ELR (cell line): Measurements from ENCODE around the gene CD180.

Source experiments
- DNase-seq: peaks from one replicate; pipeline ENCODE4 v3.0.0-alpha.2; 2015; ENCODE audit warnings: low read depth

The CD180 gene

DNA sequence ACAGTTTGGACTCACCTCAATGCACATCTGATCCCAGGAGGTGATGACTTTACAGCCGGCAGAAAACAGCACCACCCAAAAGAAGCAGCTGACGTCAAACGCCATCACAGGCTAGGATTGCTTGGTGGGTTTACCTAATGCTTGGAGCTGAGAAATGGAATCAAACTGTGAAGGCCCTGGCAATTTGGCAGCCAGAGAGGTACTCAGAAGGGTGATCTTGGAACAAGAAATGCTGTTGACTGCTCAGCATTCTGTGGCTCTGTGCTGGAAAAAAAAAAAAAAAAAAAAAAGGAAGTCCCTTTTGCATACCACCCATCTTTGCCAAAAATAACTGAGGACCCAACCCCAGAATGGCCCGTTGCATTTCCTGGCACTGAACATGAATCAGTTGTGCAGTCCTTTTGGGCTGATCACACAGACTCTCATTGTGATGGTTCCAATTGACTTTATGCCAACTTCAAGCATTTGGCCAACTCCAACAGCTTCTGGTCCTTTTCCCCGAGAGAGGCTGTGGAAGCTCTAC is at the start of gene CD180:
TSS of gene CD180 (minus strand) at position 263 of the 523 bp plus-strand sequence. CDS start at position 105, 158 bp downstream.
- no peak for DNase-seq

DNA sequence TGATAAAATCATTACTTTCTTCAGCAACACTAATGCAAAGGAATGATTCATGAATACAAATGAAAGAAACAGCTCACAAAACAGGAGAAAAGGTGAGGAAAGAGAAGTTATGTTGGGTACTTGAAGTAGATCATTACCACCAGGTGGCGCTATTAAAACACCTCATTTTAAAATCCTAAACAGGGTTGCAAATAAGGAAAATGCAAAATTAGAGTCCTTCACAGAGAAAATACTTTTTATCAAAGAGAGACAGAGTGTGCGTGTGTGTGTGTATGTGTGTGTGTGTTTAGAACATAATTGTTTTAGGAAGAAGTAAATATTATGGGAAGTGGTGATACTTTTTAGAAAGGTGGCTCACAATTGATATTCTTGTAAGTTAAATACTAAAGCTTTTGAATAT is 49.5 kb upstream of the CD180 start:
- DNase-seq, result peak; percentile 73

DNA sequence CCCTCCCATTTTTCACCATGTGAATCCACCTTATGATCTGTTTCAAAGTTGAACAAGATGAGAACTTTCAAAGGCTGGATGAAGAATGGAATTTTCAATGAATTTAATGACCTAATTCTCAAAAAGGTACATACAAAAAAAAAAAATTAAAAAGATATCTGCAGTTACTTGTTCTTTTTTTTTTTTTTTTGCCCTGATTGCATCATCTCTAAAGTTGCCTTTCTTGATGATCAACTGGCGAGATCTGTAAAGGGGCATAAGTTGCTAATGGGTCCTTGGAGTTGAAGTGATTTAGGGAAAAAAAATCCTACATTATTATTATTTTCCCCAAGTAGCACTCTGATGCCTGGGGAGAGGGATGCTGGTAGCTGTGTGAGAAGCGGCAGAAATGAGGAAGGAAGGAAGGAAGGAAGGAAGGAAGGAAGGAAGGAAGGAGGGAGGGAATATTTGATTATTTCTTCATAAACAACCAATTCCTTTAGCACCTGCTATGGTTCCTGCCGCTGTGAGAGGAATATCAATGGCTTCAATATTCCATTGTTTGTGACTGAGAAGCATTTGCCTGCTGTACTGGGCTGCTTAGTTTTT is 48.8 kb upstream of the CD180 start:
- DNase-seq, result no peak

DNA sequence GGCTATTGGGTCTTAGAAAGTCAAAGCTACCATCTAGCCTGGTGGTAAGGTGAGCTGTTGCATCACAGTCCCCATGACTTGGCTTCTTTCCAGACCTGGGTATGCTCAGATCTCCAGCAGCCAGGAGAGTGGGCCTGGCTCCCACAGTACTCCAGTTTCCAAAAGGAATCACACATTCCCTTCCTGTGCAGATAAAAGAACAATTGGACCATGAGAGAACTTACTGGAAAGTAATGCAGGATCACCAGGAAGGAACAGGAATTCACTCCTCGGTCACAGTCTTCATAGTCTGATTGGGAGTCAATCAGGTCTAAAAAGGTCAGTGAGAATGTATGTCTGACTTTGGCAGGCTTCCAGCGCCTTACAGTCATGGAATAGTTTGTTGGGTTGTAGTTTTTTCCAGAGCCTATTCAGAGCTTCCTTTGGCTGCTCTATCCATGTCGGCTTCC is 47.8 kb upstream of the CD180 start:
- DNase-seq, result no peak

DNA sequence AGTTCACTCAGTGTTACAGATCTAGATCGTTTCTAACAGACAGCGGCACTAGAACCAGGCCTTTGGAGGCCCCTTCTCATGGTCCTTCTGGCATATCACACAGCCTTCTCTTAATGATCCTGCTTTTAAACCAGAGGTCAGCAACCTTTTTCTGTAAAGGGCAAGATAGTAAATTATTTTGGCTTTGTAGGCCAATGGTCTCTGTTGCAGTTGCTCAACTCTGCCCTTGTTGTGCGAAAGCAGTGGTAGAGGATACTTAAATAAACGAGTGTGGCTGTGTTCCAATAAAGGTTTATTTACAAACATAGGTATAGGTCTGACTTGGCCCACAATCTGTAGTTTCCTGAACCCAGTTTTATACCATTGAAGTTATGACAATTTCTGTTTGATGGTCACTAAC is 47.3 kb upstream of the CD180 start:
- no peak for DNase-seq

DNA sequence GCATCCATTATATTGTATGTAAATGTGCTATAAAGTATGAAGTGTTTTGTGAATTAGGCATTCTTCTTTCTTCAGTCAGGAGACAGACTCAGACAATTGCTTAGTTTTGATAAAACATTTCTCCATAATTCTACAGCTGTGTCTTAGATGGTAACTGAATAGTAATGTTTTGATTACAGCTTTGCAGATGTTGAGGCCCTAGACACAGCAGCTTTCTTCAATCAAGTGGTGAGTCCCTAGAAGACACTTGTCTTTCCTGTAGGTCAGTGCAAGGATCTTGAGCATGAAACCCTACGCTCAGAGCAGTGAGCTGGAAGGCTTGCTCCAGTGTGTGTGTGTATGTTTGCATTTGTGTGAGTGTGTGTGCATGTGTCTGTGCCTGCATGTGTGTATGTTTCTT is 46.8 kb upstream of the CD180 start:
- DNase-seq, result no peak

DNA sequence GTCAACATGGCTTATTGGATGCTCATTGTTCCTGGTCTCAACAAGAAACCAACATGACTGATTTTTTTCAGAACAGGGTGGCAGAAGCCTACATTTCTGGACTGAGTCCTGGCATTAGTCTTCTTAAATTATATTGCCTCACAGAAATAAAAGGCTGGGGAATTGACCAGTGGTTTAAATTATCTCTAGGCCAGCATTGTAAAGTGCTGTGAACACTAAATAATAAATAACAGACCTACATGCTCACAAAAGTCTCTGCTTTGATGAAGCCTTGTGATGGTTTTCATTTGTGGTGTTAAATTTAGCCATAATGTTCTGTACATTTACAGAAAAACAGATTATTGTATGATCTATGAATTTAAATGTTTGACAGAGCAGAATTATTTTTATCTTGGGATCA is 44.7 kb upstream of the CD180 start:
- DNase-seq, result no peak

DNA sequence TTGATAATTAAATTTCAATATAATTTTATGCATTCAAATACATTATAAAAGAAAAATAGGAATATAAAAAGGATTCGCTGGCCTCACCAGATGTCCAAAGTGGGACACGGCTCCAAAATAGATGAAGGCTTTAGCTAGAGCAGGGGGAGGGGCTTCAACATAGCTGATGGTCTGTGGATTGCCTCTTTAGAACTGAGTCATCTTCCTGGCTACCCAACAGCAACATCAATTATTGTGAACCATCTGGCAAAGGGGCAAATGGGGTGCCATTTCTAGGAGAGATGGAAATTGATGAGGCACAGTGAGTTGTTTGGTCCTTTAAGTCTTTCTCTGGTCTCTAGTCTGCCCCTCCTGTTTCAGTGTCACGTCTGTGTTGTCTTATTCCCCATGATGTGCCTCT is 44.2 kb upstream of the CD180 start:
- peak; percentile 4 for DNase-seq

DNA sequence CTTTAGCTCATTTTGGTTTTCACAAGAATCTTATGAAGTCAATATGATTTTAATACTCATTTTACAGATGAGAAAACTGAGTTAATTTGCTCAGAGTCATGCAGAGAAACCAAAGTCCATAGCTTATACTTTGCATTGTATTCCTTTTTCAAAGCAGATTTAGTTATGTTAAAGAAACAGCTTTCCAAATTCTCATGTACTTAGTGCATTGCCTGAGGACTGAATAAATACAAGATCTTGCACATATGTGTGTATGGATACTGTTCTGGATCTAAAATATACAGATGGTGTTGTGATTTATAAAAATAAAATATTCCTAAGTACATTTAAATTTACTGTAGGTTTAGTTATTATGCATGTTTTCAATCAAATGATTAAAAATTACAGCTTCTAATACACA is 43.5 kb upstream of the CD180 start:
- no peak for DNase-seq

DNA sequence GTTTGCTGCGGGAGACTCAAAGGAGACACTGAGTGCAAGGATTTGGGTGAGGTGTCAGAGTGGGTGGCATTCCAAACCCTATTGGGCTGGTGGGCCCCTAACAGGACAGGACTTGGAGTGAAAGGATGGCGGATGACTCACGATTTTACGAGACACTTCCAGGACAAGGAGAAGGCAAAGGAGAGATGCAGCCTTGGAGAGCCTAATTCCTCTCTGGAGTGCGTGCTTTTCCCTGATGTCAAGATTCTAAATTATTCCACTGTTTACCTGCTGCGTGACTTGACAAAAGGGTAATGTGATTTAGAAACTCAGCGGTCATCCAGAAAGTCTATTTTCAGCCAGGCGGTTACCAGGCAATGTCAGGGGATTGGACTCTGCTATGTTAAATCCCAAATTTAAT is 41.6 kb upstream of the CD180 start:
- peak; percentile 49 for DNase-seq

DNA sequence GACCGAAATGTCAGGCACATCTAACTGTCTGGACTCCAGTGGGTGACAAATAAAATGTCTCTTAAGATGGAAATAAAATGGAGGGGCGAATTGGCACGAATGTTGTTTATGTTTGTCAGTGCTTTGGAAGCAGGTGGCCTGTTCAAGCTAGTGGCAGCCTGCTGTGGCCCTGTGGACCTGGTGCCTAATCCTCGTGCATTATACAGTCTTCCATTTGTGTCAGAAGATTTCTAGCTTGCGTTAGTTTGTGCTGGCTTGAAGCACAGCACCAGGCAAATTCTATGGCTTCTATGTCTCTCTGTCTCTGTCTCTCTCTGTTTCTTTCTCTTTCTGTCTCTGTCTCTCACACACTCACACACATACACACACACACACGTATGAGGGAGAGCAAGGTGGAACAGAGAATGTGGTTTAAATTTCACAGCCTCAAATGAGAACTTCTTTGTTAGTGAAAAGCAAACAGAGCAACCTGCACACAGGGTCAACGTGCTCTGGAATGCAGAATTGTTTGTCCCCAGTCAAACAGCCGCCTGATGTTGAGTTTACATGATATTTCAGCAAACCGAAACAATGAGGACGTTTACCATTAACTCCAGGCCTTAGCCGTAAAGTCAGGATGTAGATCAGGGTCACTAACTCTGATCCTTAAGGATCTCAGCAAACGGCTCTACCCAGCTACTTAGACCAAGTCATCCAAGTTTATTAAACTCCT is 39.0 kb upstream of the CD180 start:
- no peak for DNase-seq

DNA sequence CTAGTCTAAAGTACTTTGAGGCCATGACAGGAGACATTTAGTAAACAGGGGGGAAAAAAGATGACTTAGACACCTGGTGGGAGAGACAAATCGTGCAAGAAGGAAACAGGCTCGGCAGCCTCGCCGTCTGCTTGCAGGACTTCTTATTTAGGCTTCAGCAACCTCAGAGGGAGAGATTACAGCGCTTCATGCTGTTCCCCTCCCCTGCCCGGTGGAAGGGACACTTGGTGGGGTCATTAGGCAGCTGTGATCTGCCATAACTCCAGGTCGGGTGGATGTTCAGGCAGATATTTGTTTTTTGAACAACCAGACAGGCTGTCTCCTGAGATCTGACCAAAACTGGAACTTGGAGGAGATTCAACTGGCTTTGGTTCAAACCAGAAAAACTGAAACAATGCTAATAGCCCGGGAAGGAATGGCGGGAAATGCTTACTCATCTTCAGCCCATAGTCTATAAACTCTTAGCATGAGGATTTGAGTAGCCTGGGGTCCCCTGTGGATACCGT is 38.1 kb upstream of the CD180 start:
- peak; percentile 56 for DNase-seq

DNA sequence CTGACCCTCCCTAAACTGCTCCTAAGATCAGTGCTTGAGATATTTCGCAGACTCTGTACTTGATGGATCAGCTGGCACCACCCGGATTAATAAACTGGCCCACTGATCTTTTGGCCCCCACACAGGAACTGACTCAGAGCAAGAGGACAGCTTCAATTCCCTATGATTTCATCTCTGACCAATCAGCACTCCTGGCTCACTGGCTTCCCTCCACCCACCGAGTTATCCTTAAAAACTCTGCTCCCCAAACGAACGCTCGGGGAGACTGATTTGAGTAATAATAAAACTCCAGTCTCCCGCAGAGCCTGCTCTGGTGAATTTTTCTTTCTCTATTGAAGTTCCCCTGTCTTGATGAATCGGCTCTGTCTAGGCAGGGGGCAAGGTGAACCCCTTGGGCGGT is 36.5 kb upstream of the CD180 start:
- DNase-seq, result peak; percentile 18

DNA sequence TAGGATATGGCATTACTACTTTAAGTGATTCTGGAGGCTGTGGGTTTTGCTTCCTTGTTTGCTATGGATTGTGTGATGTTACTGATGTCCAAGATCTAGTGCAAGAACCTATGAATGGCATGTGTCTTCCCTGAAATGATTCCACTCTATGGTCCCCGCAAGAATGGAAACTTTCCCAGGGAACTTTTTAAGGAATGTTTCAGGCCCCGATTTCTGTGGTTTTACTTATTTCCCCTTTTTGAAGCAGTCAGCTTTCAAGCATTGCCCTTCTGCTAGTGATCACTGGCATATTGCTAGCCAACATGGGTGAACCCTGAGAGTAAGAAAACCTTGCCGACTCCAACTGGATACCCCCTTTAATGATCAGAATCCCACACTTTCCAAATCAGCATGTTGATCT is 26.6 kb upstream of the CD180 start:
- DNase-seq, result no peak

DNA sequence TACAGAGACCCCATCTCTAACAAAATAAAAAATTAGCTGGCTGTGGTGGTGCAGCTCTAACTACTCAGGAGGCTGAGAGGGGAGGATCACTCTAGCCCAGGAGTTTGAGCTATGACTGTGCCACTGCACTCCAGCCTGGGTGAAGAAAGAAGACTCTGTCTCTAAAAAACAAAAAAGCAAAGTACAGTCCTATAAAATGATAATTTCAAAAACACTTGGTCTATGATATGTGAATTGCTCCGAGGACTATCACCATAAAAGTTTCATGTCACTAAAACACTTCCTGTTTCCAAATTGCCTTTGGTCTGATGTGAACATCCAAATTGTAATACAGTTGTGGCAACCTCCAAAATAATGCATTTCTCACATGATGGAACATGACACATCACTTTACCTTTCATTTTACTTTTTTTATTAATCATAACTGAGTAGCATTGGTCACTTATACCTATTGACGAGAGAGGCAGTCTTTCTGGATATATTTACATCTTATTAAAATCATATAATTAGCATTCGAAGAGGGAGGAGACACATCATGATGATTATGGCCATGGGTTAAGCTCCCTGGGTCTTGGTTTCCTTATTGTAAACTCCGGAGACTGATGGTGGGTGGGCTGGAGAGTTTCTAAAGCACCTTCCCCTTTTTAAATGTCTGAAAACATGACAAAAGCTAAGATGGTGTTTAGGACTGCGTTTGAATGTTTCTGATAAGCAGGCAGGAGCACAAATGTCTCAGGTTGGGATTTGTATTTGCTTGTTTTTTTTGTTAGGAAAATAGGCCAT is 25.8 kb upstream of the CD180 start:
- no peak for DNase-seq

DNA sequence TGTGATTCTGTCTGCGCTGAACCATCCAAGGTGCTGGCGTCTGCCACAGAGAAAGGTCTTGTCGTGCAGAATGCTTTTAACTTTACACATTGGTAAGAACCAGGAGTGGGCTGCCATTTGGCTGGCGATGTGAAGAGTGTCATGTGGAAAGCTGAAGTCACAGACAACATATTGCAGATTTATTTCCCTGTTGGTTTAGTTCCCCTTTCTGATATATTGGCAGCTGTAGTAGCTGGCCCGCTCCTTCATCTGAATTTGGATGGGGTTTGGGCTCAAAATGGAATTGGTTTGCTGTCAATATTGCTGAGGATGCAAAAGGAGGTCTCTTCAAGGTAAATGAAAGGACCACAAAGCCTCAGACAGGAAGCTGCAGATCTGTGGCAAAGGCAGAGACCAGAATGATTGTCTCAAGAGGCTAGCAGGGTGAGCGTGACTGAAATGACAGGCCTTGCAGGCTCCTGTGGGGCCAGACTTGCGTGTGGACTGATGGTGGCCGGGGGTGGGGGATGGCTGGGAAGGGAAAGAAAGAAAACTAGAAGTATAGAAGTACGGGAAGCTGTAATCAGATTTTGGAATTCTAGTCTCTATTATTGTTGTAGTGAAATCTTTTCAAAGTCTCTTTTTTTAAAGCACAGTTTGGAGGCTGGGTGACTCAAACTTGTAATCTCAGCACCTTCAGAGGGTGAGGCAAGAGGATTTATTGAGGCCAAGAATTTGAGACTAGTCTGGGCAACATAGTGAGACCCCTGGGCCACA is 25.1 kb upstream of the CD180 start:
- DNase-seq, result no peak

DNA sequence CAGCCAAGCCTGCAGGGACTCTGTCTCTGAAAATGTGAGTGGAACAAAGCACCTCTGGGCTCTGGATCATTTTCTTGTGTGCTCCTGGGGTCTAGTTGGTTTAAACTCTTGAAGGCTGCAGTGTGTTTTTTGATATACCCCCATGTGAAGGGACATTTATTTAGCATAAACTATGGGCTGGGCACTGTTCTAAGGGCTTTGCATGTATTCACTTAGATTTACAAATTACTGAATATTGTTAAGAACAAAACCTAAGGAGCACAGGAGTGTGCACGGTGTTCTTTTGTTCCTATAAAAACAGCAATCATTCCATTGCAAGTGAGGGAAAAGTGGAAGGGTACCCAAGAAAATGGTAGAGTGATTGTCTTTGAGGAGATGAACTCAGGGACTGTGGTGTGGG is 20.0 kb upstream of the CD180 start:
- no peak for DNase-seq

DNA sequence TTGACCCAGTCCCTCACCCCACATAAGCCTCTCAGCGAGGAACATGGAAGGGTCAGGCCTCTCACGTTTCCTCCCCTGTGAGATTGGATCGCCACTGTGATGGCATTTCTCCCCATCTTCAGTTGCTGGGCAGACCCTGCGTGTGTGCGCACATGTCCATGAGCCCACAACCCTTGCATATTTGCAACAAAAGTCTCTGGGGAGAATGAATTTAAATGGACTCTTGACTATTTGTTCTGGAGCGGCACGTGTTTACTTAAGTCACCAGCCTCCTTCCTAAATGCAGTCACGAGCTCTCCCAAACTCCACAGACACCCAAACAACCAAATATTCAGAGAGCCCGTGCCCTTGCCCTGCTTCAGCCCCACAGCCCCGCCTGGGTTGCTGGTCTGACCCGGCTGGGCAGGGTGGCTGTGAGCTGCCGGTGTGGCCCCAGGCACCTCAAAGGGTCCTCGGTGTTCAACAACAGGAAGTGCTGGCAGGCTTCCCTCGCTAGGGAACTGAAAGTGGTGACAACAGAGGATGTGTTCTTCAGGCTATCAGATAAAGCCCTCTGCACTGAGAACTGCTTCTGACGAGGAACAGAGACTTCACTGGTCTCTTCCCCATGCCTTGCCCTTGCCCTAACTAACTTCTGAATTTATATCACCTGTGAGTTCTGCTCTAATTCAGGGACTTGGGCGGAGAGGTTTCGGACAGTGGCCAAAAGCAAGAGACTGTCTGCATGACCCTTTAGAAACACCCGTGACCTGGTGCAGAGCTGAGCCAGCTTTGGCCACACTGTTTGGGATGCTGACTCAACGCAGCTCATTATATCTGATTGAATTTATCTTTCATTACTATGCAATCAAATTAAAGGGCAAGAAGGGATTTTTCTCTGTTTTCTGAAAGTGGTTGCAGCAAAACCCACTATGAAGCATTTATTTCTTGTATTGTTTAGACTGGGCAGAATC is 19.2 kb upstream of the CD180 start:
- peak; percentile 26 for DNase-seq

DNA sequence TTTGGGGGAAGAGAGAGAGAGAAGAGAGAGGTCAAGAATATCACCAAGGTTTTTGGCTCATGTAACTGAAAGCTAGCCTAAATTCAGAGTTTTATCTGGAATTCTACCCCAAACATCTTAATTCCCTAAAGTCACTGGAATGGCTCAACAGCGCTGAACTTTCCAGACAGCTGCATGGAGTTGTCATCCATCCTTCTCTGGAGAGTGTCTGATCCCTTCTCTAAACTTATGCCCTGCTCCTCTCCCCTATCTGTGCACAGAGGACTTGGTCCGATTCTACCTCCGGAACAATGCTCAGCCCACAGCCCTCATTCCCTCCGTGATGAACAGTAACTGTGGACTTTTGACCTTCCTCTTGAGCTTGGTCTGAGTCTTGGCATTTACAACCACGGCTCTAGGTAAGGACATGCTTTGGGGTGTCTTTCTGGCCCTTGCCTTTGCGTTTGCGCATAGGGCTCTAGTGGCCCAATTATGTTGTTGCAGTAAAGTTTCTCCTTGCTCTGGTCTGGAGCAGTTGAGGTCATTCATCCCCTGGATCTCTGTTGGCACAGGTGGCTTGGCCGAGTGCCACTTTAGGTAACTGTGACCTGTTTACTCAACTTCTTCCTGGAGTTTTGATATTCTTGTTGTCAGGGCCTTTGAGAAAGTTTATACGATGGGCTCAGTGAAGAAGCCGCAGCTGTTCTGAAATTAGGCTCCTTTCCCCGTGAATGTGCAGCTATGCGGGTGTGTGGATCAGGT is 18.3 kb upstream of the CD180 start:
- DNase-seq, result no peak

DNA sequence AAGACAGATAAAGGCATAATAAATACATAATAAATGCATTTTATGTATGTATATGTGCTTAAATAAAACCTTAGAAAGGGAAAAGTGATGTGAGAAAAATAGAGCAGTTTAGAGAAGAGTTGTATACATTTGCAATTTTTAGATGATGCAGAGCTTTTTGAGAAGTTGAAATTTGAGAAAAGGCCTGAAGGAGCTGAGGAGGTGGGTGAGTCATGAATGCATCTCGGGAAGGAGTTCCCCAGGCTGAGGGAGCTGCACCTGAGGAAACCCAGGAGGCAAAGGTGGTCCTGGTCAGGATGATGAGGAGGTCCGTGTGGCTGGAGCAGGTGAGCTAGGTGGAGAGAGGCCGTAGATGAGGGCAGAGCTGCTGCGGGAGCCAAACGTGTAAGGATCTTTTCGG is 17.4 kb upstream of the CD180 start:
- no peak for DNase-seq
